K562 (cell line): ENCODE measurements around the gene PSMD8. TPM values are rescaled to one million over a fixed set of nuclear protein-coding genes. Genes with fewer than 3 reads are reported as not detected.

Experiments used
- ARID1B ChIP-seq: fragments of 450-650 bp; IDR thresholded peaks from 2 replicates; pipeline ENCODE4 v1.6.1; 2016; ENCODE audit warnings: antibody characterized with exemption, mild to moderate bottlenecking, inconsistent platforms
- BRD9 ChIP-seq: fragments of 450-650 bp; IDR thresholded peaks from 2 replicates; pipeline ENCODE4 v1.6.1; 2018; ENCODE audit warnings: low read depth; ENCODE audit not compliant: partially characterized antibody
- E2F6 ChIP-seq, 2 experiments: IDR thresholded peaks; 2 replicates each; pipeline ENCODE4 v1.6.1; 2011; ENCODE audit warnings: borderline replicate concordance in 1 of 2, control low read depth in 1 of 2, low read depth in 1 of 2, low read length in 1 of 2, mild to moderate bottlenecking in 1 of 2, mixed read lengths in 1 of 2, moderate library complexity in 1 of 2; ENCODE audit not compliant: insufficient read depth in 1 of 2, insufficient read length in 1 of 2, poor library complexity in 1 of 2, severe bottlenecking in 1 of 2; ENCODE audit errors: extremely low read depth in 1 of 2
- GATAD2B ChIP-seq: fragments of 450-650 bp; IDR thresholded peaks from 2 replicates; pipeline ENCODE4 v1.6.1; 2017; ENCODE audit warnings: mild to moderate bottlenecking, borderline replicate concordance
- HOXB6 ChIP-seq: fragments of 250-450 bp; sonication (Bioruptor Pico); IDR thresholded peaks from 2 replicates; pipeline ENCODE4 v1.5.1; 2022; ENCODE audit warnings: mild to moderate bottlenecking, borderline replicate concordance
- JUNB ChIP-seq: fragments of 450-650 bp; formaldehyde crosslinking; conservative IDR thresholded peaks from 2 replicates; pipeline ENCODE4 v1.4.0; 2020; ENCODE audit warnings: mild to moderate bottlenecking
- LARP7 ChIP-seq: fragments of 450-650 bp; IDR thresholded peaks from 2 replicates; pipeline ENCODE4 v1.6.1; 2016
- MED1 ChIP-seq: sonication (generic); formaldehyde crosslinking; IDR thresholded peaks from 2 replicates; pipeline ENCODE4 v1.8.1; 2023; ENCODE audit warnings: missing genetic modification reagents, borderline replicate concordance
- MEF2D ChIP-seq: conservative IDR thresholded peaks from 2 replicates; pipeline ENCODE4 v1.6.1; 2016; ENCODE audit warnings: low read depth, missing genetic modification characterization, missing compliant biosample characterization
- MXI1 ChIP-seq: IDR thresholded peaks from 2 replicates; pipeline ENCODE4 v1.6.1; 2011; ENCODE audit warnings: low read depth, mild to moderate bottlenecking, improper control_type of control experiment, low read length
- NR2F6 ChIP-seq: fragments of 450-650 bp; formaldehyde crosslinking; IDR thresholded peaks from 2 replicates; pipeline ENCODE4 v1.4.0; 2020; ENCODE audit warnings: mild to moderate bottlenecking
- NUFIP1 ChIP-seq: fragments of 450-650 bp; IDR thresholded peaks from 2 replicates; pipeline ENCODE4 v1.6.1; 2018; ENCODE audit not compliant: partially characterized antibody
- OTX1 ChIP-seq: fragments of 450-650 bp; formaldehyde crosslinking; IDR thresholded peaks from 2 replicates; pipeline ENCODE4 v1.4.0; 2022; ENCODE audit warnings: mild to moderate bottlenecking
- PTRF ChIP-seq: fragments of 450-650 bp; IDR thresholded peaks from 2 replicates; pipeline ENCODE4 v1.6.1; 2016; ENCODE audit warnings: mild to moderate bottlenecking, missing genetic modification characterization, missing compliant biosample characterization
- RBM39 ChIP-seq: fragments of 200-400 bp; formaldehyde crosslinking; optimal IDR thresholded peaks from 2 replicates; pipeline ENCODE3; 2018; ENCODE audit warnings: low read depth, low read length
- RHOXF2B ChIP-seq: fragments of 250-450 bp; sonication (Bioruptor Pico); conservative IDR thresholded peaks from 2 replicates; pipeline ENCODE4 v1.5.1; 2021
- TRIM28 ChIP-seq: fragments of 450-650 bp; IDR thresholded peaks from 2 replicates; pipeline ENCODE4 v1.6.1; 2017
- ZBED1 ChIP-seq: IDR thresholded peaks from 2 replicates; pipeline ENCODE4 v1.6.1; 2014
- ZFPM2 ChIP-seq: fragments of 250-450 bp; sonication (Bioruptor Pico); IDR thresholded peaks from 2 replicates; pipeline ENCODE4 v1.5.1; 2022; ENCODE audit warnings: mild to moderate bottlenecking
- ZNF12 ChIP-seq: sonication (generic); formaldehyde crosslinking; IDR thresholded peaks from 2 replicates; pipeline ENCODE4 v1.4.0; 2020; ENCODE audit warnings: mild to moderate bottlenecking, missing genetic modification reagents
- ZNF280A ChIP-seq: fragments of 450-650 bp; IDR thresholded peaks from 2 replicates; pipeline ENCODE4 v1.6.1; 2018; ENCODE audit warnings: mild to moderate bottlenecking, low read depth; ENCODE audit not compliant: partially characterized antibody
- ZSCAN29 ChIP-seq: fragments of 450-650 bp; IDR thresholded peaks from 2 replicates; pipeline ENCODE4 v1.6.1; 2017
- polyA plus RNA-seq, 8 experiments: library from polyadenylated mRNA; depleted of rRNA in 4 of 8; stranded (reverse) in 5 of 8; unstranded in 3 of 8; fragments of >200 nt; fragmentation: Nextera tagmentation in 2 of 8; fragmentation: Illumina TruSeq in 1 of 8; extraction: Ambion mirVana in 2 of 8; extraction: Trizol in 1 of 8; gene quantifications; 2 replicates each; pipeline versions ENCODE4 v1.2.1 to v1.2.3, GENCODE V29; 2011 to 2014; ENCODE audit warnings: inconsistent platforms in 1 of 8, missing spikeins in 1 of 8
- total RNA-seq, 7 experiments: library from RNA; depleted of rRNA in 6 of 7; stranded (reverse); fragments of >200 nt in 6 of 7; fragmentation: Illumina TruSeq in 2 of 7; extraction: Trizol in 2 of 7; gene quantifications; 2 replicates each; pipeline versions ENCODE4 v1.2.1 to v1.2.3, GENCODE V29; 2011 to 2021; ENCODE audit warnings: low replicate concordance in 1 of 7
- TF ChIP-seq, protein P1 (sequence below): sonication (generic); formaldehyde crosslinking; IDR thresholded peaks from 2 replicates; pipeline ENCODE4 v1.8.0; 2022; ENCODE audit warnings: missing genetic modification reagents, mild to moderate bottlenecking, moderate library complexity, borderline replicate concordance
- TF ChIP-seq, protein P2 (sequence below): fragments of 450-650 bp; IDR thresholded peaks from 2 replicates; pipeline ENCODE4 v1.7.1; 2018; ENCODE audit warnings: mild to moderate bottlenecking, low read depth; ENCODE audit not compliant: partially characterized antibody

Gene PSMD8
- total and polyA plus RNA-seq, 9 of the 15 experiments (the other 6 are each of a cell fraction or from before 2014, with no cell fraction given), result 130 to 583 (median 315) TPM

DNA sequence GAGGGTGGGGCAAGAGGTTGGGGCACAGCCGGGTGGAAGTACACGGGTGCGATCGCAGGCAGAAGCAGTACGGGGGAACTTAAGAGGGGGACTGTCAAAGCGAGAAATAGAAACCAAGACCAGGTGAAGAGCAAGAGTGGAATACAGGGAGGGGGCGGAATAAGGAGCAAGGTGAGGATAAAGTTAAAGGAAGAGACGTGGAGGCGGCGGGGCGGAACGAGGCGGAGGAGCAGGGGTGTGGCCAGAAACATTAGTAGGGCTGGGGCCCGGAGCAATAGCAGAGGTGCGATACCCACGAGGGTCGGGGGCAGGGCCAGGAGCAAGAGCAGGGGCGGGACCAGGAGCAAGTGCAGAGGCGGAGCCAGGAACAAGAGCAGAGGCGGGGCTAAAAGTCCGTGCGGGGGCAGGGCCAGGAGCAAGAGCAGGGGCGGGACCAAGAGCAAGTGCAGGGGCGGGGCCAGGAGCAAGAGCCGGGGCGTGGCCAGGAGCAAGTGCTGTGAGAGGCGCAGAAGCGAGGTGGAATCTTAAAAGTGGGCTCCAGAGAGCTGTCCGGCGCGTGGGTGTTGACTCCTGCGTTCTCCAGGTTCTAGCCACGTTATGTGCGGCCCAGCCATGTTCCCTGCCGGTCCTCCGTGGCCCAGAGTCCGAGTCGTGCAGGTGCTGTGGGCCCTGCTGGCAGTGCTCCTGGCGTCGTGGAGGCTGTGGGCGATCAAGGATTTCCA, 37.6 kb upstream of the PSMD8 start (continued):
- TF ChIP-seq MED1 (no peak), PTRF (tag) (no peak), NR2F6 (CRISPR knock-in tag) (no peak), BRD9 (peak; percentile 54), MEF2D (tag) (0 out of 2 replicates have a peak, but pooled peaks have one; percentile 20), ZNF12 (CRISPR knock-in tag) (no peak), TRIM28 (0 out of 2 replicates have a peak, but pooled peaks have one; percentile 61), NUFIP1 (no peak), ARID1B (peak; percentile 25), HOXB6 (CRISPR knock-in tag) (no peak), LARP7 (peak; percentile 97), ZNF280A (peak; percentile 27), RHOXF2B (CRISPR knock-in tag) (no peak), RBM39 (no peak), ZBED1 (no peak), JUNB (CRISPR knock-in tag) (no peak), E2F6 (IDR thresholded peaks at IDR 0.05; ENCODE audit: borderline replicate concordance in 1 of 2, extremely low read depth in 1 of 2, insufficient read depth in 1 of 2, insufficient read length in 1 of 2, low read depth in 1 of 2, low read length in 1 of 2, poor library complexity in 1 of 2, severe bottlenecking in 1 of 2) (peak; percentile 63 to 67), ZFPM2 (CRISPR knock-in tag) (no peak), ZSCAN29 (no peak), OTX1 (CRISPR knock-in tag) (0 out of 2 replicates have a peak, but pooled peaks have one; percentile 40), GATAD2B (no peak), MXI1 (0 out of 2 replicates have a peak, but pooled peaks have one; percentile 68)
- TF ChIP-seq, protein P1, sequence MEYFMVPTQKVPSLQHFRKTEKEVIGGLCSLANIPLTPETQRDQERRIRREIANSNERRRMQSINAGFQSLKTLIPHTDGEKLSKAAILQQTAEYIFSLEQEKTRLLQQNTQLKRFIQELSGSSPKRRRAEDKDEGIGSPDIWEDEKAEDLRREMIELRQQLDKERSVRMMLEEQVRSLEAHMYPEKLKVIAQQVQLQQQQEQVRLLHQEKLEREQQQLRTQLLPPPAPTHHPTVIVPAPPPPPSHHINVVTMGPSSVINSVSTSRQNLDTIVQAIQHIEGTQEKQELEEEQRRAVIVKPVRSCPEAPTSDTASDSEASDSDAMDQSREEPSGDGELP (CRISPR knock-in tag), result 0 out of 2 replicates have a peak, but pooled peaks have one; percentile 17
- TF ChIP-seq, protein P2, sequence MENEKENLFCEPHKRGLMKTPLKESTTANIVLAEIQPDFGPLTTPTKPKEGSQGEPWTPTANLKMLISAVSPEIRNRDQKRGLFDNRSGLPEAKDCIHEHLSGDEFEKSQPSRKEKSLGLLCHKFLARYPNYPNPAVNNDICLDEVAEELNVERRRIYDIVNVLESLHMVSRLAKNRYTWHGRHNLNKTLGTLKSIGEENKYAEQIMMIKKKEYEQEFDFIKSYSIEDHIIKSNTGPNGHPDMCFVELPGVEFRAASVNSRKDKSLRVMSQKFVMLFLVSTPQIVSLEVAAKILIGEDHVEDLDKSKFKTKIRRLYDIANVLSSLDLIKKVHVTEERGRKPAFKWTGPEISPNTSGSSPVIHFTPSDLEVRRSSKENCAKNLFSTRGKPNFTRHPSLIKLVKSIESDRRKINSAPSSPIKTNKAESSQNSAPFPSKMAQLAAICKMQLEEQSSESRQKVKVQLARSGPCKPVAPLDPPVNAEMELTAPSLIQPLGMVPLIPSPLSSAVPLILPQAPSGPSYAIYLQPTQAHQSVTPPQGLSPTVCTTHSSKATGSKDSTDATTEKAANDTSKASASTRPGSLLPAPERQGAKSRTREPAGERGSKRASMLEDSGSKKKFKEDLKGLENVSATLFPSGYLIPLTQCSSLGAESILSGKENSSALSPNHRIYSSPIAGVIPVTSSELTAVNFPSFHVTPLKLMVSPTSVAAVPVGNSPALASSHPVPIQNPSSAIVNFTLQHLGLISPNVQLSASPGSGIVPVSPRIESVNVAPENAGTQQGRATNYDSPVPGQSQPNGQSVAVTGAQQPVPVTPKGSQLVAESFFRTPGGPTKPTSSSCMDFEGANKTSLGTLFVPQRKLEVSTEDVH, result peak; percentile 19
